ENCODE results near the gene CFAP77.

Gene CFAP77

DNA sequence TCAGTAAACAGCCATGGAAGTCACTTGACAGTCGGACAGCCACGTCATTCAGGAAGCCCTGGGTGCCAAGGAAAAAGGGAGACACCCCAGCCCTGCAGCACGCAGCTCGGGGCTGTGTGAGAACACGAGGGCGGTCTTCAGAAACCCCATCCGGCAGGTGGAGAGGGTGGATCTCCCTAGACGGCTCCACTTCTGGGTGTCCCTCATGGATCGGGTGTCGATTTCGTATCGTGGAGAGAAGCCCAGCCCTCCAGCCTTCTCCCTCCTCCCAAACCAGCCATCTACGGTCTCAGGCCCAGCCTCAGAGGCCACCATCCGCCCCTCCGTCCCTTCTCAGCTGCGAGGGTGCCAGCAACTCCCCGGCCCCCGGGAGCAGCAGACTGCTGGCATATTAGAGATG is 106.9 kb downstream of the CFAP77 start:
- no peak for DNase-seq (ENCODE audit: low read depth in 2 of 2)

DNA sequence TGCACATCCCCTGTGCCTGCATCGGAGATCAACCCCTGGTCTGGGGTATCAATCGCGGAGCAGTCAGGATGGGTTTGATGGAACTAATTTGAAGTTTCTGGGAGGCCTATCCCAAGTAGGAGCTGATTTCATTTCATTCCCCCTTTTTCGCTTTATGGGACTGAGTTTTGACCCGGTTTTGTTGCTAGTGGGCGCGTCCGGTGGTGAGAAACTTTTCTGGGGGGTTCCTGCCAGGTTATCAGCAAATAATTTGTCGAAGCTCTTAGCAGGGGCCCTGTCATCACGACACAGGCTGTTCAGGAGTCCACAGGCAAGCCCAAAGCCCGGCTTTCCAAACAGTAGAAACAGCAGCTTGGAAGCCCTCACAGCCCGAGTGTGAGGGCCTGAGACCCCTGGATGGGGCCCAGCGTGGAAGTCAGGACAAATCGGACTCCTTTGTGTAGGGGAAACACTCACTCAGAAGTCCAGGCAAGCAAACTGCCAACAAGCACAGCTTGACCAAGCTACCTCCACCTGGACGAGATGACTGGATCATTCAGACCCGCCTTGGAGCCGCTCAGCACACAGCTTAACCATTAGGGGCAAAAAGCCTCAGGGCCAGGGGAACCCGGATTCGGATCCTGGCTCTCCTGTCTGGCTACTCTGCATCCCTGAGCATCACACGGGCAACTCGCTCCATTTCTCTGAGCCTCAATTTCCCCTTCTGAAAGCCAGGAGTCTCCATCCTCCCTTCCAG is 108.0 kb downstream of the CFAP77 start:
- DNase-seq (ENCODE audit: low read depth in 2 of 2) = no peak

DNA sequence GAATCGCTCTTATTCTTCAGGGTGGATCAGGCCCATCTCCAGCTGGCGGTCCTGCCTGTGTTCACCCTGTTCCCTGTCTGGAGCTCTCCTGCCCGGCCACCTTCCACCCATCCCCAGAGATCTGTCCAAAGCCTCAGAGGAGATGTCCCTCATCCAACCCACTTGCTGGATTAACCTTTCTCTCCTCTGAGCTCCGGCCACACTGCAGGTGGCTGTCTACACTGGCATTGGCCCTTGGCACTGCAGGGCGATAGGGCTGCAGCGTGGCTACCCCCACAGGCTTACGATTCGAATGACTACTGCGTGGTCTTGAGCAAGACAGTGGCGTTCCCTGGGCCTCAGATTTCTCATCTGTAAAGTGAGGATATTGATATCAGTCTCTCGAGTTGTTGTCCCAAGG is 108.6 kb downstream of the CFAP77 start:
- DNase-seq (ENCODE audit: low read depth in 2 of 2) = no peak

DNA sequence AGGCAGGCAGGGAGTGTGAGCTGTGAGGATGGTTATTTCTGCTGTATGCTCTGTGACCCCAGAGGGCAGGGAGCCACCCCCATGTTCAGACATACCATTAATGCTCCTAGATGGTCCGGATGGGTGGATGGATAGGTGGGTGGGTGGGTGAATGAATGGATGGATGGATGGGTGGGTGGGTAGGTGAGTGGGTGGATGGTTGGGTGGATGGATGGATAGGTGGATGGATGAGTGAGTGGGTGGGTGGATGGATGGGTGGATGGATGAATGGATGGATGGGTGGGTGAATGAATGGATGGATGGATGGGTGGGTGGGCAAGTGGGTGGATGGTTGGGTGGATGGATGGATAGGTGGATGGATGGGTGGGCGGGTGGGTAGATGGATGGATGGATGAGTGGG is 109.0 kb downstream of the CFAP77 start:
- DNase-seq (ENCODE audit: low read depth in 2 of 2) = no peak

DNA sequence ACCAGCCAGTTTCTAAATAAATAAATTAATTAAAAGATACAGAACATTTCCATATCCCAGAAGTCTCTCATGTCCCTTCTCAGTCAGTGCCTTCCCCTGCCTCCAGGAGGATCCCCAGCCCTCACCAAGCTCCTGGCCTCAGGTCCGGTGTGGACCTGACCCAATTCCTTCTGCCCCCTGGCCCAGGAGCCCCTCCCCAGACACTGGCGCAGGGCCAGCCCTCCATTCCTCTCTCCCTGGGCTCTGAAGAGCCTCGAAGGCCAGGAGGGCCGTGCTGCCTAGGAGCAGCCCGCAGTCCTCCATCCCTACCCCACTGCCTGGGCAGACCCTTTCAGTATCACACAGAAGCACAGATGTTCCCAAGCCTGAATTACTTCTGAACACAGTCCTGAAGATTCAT is 110.6 kb downstream of the CFAP77 start:
- no peak for DNase-seq (ENCODE audit: low read depth in 2 of 2)

DNA sequence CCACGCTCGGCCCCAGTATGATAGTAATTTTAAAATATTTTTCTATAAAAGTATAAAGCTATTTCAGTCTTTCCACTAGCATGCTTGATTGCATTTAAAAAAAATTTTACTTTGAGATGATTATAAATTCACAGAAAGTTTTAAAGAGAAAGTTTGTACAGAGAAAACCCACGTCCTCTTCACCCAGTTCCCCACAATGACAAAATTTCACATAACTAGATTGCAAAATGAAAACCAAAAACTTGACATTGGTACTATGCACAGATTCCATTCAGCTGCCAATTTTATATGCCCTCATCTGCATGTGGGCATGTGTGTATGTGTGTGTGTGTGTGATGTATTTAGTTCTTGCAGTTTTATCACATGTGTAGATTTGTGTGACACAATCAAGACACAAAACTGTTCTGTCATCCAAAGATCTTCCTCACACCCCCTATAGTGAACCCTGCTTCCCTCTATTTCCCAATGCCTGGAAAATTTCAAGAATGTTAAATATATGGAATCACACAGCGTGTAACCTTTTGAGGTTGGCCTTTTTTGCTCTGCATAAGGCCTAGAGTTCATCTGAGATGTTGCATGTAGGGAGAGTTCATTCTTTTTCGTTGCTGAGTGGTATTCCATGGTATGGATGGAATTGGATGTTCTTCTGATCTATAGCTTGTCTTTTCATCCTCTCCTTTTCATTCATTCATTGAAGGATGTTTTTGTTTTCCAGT is 115.5 kb downstream of the CFAP77 start:
- DNase-seq (ENCODE audit: low read depth in 2 of 2) = no peak

DNA sequence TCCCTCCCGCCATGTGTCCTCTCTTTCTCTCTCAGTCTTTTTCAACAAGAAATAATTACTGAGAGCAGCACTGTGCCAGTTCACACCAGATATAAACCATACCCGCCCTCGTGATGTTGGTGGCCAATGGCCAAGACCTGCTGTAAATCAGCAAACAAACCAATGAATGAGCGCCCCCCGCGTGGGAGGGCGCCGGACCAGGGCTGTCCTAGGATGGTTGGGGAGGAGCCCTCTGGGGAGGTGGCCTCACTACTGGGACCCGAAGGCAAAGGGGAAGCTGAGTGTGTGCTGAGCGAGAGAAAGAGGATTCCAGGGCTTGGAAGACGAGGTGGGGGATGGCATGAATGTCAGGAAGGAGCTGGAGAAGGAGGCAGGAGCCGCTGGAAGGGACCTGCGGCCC is 121.2 kb downstream of the CFAP77 start:
- no peak for DNase-seq (ENCODE audit: low read depth in 2 of 2)

DNA sequence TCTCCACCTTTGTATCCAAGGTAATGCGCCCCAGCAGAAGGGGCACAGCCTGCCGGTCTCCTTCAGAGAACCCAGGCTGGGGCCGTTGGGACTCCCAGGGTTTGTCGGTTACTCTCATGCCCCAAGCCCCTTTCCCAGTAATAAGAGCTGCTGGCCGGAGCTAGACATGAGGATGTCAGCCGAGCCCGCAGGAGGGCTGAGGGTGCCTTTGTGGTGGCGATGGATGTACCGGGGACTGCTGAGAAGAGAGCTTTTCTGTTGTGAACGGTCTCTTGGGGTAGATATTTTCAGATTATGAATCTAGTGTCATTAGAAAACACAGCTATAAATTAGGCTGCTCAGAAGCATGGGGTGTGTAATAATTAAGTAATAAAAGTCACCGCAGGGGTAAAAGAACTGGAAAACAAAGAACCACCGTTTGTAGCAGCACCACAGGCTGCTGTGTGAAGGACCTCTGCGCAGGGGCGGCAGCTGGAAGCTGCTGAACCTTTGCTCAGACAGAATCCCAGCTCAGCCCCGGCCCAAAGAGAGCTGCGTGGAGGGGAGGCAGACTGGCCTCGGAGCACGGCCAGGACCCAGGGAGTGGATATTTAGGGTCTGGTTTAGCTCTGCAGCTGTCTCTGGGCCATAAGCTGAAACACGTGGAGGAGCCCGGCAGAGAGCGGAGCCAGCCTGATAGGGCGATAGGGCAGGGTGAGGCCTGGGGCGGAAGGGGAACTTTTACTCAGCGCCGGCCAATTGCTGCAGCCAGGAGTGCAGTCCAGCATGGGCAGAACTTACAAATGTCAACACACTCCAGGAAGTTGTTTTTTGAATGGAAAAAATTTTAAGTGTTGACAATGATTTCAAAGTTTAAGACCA is 121.9 kb downstream of the CFAP77 start:
- DNase-seq (ENCODE audit: low read depth in 2 of 2) = no peak

DNA sequence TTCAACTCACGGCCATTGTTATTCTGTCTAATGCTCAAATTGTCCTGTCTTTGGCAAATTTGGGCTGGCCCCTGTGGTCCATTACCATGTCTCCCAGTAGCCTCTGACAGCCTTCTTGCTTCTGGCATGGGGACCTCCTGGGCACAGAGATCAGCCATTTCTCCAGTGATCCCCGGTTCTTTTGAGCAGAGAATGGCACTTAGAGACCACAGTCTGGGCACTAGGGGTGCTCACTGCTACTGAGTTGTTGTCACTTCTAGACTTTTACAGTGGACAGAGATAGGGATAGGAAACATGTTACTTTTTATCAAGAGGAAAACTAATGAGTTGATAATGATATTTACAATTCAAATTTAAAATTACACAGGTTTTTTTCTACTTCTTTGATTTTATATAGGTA is 124.8 kb downstream of the CFAP77 start:
- no peak for DNase-seq (ENCODE audit: low read depth in 2 of 2)

DNA sequence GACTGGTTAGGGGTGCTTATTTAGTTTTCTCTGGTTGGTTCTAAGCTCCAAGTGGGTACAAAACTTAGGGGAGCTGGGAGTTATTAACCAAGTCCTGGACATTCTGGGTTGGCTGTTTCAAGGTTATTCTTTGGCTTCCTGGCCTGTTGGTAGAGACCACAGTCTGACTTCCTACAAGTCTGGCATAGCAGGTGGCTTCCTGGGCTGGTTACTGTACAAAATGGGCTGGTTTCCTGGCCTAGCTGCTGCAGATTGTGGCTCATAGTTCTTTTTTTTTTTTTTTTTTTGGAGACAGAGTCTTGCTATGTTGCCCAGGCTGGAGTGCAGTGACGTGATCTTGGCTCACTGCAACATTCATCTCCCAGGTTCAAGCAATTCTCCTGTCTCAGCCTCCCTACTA is 126.1 kb downstream of the CFAP77 start:
- DNase-seq (ENCODE audit: low read depth in 2 of 2) = no peak

DNA sequence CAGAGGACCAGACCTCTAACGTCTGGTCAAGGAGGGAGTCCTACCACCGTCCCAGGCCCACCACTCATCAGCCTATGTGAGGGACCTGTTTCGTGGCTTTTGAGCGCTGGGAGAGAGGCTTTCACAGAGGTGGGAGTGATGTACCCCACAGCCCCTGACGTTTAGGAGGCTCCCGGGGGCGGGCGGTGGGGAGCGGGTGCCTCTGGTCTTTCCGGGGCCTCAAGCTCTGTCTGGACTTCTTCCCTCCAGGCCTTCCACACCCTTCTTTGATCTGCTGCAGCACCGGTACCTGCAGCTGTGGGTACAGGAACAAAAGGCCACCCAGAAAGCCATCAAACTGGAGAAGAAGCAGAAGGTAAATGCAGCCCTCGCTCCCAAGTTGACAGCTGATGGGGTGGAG is 127.3 kb downstream of the CFAP77 start:
- no peak for DNase-seq (ENCODE audit: low read depth in 2 of 2)

DNA sequence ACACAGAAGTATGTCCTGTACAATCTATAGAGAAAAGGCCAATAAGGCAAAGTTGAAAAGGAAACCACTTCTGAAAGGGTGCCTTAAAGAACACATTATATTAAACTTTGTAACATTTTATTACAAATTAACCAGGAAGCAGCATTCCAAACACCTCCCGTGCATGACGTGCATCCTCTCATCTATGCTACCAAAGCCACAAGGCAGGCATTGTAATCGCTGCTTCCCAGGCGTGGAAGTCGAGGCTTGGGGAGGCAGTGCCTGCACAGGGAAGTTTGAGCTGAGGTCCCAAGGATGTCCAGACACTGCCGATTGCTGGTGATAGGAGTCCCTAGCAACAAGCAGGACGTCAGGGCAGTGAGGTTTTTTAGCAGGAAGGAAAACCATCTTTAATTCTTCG is 128.1 kb downstream of the CFAP77 start:
- DNase-seq (ENCODE audit: low read depth in 2 of 2) = no peak

DNA sequence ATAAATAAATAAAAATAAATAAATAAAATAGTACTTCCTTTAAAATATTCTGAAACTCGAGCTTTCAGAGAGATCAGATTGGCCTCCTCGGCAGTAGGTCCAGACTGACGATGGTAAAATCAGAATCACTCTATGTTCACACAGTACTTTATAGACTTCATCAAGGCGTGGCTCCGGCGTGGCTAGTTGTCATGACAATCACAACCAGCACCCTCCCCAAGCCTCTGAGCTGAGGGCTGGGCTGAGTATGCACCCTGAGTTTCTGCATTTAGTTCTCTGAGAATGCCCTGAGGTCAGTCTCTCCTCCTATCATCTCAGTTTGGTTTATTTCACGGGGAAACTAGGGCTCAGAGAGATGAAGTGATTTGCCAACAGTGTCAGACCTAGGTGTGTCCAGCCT is 129.1 kb downstream of the CFAP77 start:
- DNase-seq (ENCODE audit: low read depth in 2 of 2) = no peak

DNA sequence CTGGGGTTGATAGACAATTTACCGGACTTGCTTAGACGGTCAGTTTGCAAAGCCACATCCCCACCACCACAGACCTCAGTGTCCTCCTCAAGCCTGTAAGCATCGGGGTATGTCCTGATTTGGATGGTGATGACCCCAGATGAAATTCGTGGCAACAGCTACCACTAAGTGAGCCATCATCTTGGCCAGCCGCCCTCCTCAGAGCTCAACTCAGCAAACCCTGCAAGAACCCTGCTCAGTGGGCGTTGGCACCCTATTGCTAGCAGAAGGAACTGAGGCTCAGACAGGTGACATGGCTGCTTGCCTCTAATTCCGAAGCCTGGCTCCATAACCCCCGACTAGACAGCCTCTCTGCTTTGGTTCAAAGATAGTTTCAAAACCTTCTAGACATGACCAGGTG is 131.0 kb downstream of the CFAP77 start:
- DNase-seq (ENCODE audit: low read depth in 2 of 2) = no peak

DNA sequence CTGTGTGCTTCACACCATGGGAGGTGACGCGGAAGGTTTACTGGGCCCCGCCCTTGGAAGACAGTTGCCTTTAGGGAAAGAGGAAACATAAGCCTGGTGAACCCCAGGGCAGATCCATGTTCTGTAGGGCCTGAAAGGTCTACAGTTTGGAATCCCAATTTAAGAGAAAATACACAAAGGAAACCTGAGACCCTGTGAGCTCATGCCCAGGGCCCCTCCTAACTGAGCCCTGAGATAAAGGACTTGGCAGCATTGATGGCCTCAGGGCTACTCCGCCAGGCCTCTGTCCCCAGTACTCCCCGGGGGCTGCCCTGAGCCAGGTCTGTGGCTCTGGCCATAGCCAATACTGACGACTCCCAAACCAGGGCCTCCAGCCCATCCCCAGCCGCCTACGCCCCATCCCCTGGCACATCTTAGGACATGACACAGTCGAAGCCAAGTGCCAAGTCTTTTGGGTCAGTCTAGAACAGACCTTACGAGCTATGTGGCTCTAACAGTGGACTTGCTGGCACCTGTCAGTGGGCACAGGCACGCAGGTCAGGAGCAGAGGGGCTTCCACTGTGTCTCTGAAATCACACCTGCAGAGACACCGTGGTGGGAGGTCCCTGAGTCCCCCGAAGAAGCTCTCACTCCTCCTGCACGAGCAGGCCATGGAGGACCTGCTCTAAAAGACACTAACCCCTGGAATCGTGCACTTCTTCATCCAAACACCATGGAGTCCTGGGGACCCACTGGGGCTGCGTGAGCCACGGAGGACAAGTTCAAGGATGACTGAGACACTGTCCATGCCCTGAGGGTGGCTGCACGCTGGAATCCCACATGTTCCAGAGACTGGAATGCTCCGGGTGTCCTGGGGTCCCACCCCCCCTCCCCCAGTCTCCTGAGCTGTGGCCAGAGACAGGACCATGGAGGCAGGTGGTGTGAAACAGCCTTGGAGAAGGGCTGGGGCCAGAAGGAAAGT is 132.1 kb downstream of the CFAP77 start:
- no peak for DNase-seq (ENCODE audit: low read depth in 2 of 2)

DNA sequence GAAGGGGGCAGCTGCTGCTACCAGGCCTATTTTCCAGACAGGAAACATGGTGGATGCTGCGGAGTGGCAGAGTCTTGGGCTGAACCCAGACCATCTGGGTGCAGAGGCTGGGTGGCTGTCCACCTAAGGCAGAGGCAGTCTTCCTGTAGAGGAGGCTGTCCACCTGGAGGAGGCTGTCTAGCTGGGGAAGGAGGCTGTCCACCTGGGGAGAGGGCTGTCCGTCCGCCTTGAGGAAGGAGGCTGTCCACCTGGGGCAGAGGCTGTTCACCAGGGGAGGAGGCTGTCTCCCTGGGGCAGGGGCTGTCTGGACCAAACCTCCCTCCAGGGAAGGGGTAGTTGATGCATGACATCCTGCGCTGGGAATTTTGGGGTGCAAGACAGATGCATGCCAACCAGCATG is 133.2 kb downstream of the CFAP77 start:
- no peak for DNase-seq (ENCODE audit: low read depth in 2 of 2)

DNA sequence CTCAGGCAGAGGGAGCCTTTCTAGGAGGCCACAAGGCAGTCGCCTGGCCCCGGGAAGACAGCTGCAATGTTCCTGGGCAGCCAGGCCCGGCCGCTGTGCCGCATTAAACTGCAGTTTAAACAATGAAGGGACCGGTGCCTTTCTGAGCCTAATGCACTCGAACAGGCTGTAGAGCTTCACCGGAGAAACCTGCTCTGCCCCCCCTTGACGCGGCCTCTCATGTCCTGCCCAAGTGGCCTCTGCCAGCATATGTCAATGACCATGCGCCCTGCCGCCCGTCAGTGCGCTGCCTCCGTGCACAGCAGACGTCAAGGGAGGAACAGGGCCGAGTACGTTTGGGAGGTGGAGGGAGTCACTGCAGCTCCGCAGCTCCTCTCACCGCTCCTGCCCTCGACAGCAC is 133.9 kb downstream of the CFAP77 start:
- no peak for DNase-seq (ENCODE audit: low read depth in 2 of 2)

DNA sequence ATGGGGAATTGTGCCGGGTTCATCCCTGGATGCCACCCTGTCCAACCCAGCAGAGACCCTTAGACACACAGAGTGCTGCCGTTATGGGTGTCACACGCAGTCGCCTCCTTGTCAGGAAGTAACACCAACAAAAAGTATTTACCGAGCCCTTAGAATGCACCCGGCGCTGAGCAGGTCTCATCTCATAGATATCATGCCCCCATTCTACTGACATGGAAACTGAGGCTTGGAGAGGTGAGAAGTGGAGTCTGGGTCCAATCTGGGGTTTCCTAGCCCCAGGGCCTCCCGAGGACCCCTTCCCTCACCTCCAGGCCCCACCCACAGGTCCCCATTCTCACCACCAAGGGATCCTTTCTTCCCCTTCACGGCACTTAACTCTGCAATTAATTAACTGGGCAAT is 135.6 kb downstream of the CFAP77 start:
- no peak for DNase-seq (ENCODE audit: low read depth in 2 of 2)

DNA sequence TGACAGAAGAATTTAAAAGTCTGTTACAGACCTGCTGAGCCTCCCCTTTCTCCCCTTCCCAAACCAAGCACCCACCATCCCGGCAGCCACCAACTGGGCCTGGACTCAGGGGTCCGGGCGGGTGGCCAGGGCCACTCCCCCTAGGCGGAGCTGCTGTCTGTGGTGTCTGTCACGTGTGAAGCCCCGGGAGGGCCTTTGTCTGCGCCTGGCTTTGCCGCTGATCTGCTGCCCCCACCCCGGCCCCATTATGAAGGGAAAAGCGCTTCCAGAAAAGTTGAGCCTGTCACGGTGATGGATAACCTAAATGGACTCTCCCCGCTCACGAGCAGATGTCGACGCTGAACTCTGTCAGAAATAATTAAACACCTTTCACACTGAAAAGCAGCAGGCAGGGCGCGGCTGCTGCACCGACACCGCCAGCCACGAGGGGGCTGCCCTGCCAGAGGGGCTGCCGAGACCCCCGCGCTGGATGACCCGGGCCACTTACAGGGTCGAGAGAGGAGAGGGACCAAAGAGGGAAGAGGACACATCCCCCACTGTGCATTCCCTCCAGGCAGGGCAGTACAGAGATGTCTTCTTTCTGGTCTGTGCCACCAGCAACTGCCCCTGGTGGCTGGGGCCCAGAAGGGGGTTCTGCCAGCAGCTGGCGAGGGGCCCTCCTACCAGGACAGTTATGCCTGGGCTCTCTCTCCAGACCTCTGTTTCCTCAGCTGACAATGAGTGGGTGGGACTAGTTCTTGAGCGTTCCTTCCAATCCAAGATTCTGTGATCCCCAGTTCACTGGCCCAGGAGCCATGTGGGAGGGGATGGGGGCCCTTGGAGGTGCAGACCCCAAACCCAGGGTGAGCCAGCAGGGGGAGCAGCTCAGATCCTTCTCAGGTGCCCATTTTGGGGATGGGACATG is 136.4 kb downstream of the CFAP77 start:
- DNase-seq (ENCODE audit: low read depth in 2 of 2) = no peak

DNA sequence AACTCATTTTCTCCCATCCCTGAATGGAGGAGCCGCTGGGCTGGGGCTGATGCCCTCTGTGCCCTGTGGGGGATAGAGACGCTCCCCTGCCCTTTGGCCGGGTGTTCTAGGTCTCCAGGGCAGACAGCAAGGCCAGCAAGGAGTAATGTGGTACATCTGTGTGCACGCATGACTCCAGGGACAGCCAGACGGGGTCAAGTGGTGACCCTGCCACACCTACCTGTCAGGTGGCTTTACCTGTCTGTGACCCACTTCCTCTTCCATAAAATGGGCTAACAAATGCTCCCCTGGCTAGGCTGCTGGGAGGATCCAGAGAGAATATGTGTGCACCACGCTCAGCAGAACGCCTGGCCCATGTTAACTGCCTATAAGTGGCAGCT is 137.0 kb downstream of the CFAP77 start:
- DNase-seq (ENCODE audit: low read depth in 2 of 2) = no peak

DNA sequence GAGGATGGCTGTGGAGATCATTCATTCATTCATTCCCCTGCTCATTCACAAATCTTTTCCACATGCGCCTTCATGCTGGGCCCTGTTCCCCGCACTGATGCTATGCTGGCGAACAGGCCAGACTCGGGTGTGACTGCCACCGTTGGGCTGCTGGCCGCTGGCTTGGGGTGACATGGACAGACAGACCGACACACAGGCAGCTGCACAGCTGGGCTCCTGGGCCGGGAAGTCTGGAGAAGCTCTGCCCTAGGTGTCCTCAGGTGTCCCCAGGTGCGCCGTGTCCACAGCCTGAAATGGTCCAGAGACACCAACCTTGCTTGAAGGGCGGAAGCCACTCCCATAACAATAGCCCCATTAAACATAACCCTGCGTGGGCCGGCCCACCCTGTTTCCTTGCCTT is 137.4 kb downstream of the CFAP77 start:
- DNase-seq (ENCODE audit: low read depth in 2 of 2) = no peak

Measured in stimulated activated CD8-positive, alpha-beta memory T cell treated with anti-CD3 and anti-CD28 coated beads, Interleukin-2, amount 100 ng/mL, for 1 hour (primary cell).